ENCODE data around the gene TMEM63A.
"Not testable (repeated sequence)": the region's sequence is repeated elsewhere in the genome, so short reads cannot be mapped to it uniquely, and the experiment has no call there.

Gene TMEM63A

DNA sequence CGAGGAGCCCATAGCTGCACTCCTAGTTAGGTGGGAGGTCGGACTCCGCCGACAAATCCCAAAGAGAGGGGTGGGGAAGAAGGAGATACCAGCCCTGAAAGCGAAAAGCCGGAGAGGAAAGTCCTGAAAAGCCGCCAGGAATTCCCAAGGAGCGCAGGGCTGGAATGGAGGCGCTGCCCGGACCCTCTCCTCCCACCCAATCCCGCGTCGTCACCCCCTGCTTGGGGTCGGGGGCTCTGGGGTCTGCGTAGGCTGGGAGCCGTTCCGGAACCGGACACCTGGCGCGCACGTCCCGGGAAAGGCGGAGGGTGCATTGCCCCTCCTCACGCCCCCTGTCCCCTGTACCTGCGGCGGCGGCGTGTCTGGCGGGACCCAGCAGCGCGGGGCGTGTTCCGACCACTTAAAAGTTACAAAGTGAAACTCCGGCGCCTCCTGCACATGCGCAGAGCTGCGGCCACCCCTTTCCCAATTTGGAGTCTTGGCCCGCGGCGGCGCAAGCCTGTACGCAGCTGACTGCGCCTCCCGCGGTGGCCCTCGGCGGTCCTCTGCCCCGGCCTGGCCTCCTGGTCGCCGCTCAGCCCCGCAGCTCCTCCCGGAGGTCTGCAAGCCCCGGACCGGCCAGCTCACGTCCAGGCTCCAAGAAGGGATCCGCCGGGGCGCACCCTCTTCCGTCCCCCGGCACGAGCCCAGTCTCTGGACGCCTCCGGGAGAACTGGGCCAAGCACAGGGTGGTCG is at the start of gene TMEM63A:
Gene TMEM63A, minus strand, starts transcription at position 422 of the 735 bp plus-strand sequence. CDS start 4,800 bp downstream, outside the sequence.
- peak; percentile 80 for DNase-seq (ENCODE audit: low spot score)

DNA sequence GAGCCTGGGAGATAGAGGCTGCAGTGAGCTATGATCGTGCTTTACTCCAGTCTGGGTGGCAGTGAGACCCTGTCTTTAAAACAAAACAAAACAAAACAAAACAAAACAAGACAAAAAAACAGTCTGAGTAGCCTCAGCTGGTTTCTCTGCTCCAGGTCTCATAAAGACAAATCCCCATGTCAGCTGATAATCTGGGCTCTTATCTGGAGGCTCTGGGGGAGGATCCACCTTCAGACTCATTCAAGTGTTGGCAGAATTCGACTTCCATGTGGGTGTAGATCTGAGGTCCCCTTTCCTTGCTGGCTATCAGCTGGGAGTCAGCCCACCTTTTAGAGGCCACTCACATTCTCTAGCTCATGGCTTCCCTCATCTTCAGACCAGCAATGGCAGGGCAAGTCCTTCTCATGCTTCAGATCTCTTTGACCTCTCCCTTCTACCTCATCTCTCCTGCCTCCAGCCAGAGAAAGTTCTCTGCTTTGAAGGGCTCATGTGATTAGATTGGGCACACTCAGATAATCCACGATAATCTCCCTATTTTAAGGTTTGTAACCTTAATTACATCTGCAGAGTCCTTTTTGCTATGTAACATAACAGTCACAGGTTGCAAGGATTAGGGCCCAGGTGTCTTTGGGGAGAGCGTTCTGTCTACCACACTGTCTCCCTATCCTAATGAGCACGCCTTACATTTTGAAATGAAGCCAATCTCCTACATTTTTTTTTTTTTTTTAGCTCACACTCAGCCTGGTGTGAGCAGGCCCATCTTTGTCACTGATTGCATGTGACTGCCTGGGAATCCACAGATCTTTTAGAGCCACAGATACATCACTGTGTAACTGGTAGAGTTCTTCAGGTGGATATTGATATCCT is 49.3 kb upstream of the TMEM63A start:
- DNase-seq (ENCODE audit: low spot score), result no peak

DNA sequence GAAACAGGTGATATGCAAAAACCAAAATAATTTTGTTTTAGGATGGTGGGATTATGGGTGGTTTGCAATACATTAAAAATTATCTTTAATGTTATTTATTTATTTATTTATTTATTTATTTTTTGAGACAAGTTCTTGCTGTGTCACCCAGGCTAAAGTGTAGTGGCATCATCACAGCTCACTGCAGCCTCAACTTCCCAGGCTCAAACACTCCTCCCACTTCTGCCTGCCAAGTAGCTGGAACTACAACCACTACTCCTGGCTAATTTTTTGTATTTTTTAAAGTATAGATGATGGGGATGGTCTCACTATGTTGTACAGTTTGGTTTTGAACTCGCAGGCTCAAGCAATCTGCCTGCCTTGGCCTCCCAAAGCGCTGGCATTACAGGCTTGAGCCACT is 48.4 kb upstream of the TMEM63A start:
- DNase-seq (ENCODE audit: low spot score), result no peak

DNA sequence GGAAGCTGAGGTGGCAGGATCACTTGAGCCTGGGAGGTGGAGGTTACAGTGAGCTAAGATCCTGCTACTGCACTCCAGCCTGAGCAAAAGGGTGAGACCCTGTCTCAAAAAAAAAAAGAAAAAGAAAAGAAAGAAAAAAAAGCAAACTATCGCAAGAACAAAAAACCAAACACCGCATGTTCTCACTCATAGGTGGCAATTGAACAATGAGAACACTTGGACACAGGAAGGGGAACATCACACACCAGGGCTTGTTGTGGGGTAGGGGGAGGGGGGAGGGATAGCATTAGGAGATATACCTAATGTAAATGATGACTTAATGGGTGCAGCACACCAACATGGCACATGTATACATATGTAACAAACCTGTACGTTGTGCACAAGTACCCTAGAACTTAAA is 47.3 kb upstream of the TMEM63A start:
- not testable (repeated sequence) for DNase-seq (ENCODE audit: low spot score)

DNA sequence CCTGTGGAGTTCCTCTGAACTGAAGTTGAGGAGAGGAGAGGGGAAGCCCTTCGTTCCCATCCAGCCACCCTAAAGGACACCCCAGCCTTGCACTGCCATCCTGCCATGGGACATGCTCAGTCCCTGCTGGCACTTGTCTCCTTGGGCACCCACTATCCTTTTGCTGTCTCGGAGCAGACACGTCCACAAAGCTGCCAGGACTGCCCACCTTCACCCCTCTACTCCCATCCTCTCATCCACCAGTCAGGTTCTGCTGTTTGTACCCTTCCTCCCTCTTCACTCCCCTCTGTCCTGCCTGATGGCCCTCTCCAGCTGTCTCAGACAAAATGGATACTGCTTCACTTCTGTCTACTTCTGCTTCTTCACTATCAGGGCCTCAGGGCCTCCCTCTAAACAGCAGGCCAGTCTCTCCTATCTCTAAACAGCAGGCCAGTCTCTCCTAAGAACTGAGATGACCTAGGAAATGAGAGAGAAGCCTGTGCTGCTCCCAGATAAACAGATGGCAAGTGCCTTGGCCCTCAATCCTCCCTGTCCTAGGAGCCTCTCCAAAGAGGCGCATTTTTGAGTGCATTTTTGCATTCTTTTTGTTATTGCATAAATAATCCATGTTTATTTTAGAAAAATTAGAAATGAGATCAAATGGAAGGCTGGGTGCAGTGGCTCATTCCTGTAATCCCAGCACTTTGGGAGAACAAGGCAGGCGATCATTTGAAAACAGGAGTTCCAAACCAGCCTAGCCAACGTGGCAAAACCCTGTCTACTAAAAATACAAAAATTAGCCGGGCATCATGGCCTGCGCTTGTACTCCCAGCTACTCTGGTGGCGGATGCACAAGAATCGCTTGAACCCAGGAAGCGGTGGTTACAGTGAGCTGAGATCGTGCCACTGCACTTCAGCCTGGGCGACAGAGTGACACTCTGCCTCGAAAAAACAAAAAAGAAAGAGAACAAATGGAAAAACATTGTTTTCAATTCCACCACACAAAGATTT is 46.3 kb upstream of the TMEM63A start:
- no peak for DNase-seq (ENCODE audit: low spot score)

DNA sequence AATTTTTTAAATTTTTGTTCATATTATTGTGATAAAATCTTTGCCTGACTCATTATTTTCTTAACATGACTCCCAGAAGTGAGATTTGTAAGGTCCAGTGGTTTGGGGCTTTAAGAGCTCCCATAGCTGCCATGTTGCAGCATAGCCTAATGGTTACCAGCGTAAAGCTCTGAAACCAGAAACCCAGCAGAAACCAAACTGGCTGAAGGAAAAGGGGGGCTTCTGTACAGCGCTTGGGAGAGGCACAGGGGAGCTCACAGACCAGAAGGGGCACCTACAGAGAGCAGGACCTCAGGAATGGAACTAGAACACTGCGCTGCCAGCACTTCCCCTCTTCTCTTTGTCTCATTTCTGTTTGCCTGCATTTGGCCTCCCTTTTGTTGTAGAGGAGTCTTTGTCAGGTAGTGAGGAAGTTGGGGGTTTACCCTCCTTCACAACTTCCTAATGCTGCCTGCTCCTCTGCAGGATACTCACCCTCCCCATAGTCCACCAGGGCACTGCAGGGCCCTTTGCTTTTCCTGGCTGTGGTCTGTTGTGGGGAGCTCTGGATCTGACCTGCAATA is 44.5 kb upstream of the TMEM63A start:
- no peak for DNase-seq (ENCODE audit: low spot score)

DNA sequence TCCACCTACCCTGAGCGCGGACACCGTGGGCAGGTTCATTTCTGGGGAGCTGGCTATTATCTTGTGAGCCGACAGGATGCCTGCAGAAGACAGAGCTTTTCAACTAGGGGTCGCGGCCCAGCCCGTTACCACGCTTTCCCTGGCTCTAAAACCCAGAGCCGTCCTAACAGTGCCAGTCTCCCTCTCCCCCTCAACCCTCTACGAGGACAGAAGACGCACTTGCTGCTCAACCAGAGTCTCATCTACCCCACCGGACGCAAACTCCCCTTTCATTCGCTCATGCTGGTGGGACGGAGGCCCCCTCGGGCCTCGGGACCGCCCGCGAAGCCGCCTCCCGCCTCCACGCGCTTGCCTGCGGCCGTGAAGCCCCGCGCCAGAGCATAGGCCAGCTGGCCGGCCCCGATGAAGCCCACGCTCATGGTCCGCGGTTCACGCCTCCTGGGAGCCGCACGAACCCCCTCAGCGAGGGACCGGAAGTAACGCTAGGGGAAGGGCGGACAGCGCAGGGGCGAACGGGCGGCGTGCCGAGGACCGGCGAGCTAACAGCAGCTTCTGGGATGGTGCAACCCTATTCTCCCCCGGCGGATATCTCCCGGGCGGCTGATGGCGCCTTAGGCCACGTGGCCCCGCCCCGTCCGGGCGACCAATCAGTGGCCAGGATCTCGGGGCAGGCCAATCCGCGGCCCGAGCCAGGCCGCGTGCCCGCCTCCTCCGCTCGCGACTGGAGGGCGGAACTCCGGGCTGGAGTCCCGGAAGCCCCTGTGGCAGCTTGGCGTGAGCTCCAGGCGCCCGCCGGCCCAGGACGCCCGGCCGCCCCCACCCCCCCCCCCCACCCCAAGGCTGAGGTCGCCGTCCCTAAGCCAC is 41.7 kb upstream of the TMEM63A start, which contains the start of gene PYCR2:
Gene PYCR2, minus strand, starts transcription at position 559 of the 864 bp plus-strand sequence. Its CDS starts 140 bp downstream, at position 419.
- DNase-seq (ENCODE audit: low spot score), result peak; percentile 97

DNA sequence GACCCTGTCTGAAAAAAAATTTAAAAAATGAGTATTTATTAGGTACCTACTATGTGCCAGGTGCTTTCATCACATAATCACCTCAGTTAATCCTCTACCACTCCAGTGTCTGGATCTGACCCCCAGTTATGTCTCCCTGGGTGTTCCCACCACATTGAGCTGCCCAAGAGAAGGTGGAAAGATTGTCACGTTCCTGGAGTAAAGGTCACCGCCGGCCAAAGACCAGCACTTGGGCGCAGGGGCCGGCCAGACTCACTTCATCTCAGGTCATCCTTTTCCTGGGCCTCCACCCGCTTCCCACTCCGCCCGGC is 41.2 kb upstream of the TMEM63A start:
- DNase-seq (ENCODE audit: low spot score), result no peak

DNA sequence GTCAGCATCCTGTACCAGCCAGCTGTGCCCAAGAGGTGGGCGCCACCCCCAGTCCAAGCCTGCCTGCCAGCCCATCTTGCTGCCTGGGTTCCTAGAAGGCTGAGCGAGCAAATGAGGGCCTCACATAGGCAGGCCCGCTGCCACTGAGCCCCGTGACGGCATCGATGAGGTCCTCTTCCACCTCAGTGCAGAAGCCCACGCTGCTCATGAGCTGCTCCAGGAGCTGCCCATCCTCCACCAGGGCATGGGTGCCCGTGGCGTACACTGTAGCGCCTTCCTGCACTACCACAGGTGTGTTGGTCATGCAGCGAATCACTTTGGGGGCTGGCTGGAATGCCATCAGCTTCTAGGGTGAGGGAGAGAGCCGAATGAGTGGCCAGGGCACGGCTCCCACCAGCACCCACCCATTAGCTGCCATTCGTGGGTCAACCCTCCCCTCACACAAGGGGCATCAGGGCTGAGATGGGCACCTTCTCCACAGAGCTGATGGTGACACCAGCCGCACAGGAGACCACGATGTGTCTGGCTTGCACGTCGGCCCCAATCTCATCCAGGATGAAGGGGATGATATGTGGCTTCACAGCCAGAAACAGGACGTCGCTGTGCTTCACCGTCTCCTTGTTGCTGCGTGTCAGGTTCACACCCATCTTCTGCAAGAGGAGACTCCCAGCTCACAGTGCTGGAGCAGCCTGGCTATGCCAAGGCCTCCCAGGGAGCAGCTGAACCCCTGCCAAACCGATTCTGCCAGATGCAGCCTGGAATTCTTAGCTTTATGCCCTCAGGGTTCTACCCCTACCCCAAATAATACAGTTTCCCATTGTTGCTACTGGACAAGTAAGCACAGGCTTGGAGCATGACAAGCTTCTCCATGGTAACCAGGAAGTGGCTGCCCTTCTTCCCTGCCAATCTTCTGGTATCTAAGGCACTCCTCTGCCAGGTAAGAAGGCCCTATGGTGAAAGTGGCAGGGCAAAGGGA is 39.8 kb upstream of the TMEM63A start:
- no peak for DNase-seq (ENCODE audit: low spot score)

DNA sequence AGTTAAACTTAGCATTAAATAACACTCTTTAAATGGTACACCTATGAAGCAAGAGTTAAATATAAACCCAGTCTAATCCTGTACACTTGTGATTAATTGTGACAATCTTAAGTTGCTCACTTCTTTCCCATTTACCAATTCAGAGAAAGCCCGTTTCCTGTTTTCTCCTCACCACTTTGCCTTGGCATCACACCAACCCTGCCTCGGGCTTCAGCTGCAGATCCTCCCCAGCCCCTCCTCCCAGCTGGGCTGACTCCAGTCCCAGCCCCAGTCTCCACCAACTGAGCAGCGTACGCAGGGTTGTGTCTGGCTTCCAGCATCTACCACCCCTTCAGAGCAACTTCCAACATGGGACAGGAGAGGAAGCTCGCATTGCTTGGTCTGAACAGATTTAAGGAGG is 37.7 kb upstream of the TMEM63A start:
- DNase-seq (ENCODE audit: low spot score), result peak; percentile 46

DNA sequence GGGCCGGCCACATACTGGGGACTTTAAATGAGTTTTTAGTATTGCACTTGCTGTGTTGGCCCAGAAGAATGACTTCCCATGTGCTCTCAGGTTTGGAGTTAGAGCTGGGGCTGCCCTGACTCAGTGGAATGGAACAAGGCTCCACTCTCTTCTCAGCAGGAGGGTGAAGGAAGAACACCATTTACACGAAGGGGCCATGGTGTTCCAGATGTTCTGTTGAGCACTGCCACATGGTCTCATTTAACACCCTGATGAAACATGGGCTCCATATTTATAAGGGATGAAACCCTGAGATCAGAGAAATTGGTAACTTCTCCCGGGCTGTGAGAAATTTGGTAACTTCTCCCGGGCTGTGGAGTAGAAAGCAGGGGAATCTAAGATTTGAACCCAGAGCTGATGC is 36.1 kb upstream of the TMEM63A start:
- no peak for DNase-seq (ENCODE audit: low spot score)

DNA sequence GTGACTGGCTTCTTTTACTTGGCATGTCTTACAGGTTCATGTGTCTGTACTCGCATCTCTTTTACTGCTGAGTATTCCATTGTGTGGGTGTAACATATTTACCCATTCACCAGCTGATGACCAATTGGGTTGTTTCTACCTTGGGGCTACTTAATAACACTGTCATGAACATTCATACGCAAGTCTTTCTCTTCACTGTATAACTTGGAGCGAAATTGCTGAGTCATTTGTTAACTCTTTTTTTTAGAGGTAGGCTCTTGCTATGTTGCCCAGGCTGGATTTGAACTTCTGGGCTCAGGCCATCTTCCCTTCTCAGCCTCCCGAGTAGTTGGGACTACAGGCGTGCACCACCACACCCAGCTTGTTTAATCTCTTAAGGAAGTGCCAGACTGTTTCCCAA is 35.4 kb upstream of the TMEM63A start:
- peak; percentile 15 for DNase-seq (ENCODE audit: low spot score)

DNA sequence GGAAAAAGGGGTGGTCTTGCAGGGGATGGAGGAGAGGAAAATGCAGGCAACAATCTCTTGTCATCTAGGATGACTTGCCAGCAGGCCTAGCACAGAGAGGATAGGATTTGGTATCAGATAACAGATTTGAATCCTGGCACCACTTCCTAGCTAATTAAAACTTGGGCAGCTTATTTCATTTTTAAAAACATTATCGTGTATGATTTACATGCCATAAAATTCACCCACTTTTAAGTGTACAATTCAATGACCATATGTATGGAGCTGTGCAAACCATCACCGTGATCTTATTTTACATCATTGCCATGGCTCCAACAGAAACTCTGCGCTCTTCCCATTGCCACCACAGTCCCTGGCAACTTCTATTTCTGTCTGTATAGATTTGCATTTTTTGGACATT is 34.9 kb upstream of the TMEM63A start:
- DNase-seq (ENCODE audit: low spot score), result no peak

DNA sequence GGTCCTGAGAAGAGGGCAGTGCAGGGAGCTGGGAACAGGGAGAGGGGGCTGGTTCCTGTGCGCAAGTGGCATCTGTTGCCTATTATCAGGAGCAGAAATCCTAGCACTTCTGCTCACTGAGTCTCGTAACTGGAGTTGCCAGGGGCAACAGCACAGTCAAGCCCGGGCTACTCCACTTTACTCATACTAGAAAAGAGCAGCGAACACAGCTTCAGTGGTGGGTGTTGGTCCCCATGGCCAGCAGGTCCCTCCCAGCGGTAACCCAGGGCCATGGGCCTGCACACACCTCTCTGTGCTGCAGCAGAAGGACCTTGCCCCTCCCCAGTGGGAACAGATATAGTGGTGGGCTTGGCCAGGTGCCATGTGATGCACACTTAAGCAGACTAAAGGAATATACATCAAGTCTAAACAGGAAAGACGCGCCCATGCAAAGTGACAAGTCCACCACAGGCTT is 33.4 kb upstream of the TMEM63A start:
- no peak for DNase-seq (ENCODE audit: low spot score)

DNA sequence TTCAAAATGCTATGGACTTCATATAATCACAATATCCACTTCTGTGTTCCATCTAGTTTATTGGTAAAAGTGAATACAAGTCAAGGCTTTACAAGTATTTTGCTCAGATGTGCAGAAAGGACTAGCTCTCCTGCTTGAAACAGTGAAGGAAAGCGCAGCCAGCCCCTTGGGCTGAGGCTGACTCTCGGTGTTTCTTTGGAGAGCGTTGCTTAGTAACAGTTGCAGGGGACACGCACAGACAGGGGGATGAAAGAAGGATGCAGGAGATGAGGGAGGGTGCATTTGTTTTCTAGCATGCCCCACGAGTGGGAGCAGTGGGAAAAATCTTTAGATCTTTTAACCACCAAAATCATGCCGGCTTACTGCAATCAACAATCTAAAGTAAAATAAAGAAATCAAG is 32.8 kb upstream of the TMEM63A start:
- DNase-seq (ENCODE audit: low spot score), result no peak

DNA sequence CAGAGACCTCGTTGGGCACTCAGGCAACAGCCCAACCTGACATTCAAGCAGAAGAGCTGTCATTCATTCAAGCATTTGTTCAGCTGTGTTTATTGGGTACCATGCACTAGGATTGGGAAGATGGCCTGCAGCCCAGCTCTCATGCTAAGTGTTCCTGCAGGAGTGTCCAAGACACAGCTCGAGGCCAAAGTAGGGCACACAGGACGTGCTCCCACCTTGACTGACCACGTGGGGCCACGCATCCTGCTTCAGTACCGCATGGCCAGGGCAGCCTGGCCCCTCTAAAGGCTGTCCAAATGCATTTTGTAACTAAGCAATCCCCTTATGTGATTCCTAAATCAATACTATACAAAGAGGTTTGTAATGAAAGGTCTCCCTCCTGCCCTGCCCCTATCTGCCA is 32.2 kb upstream of the TMEM63A start:
- no peak for DNase-seq (ENCODE audit: low spot score)

DNA sequence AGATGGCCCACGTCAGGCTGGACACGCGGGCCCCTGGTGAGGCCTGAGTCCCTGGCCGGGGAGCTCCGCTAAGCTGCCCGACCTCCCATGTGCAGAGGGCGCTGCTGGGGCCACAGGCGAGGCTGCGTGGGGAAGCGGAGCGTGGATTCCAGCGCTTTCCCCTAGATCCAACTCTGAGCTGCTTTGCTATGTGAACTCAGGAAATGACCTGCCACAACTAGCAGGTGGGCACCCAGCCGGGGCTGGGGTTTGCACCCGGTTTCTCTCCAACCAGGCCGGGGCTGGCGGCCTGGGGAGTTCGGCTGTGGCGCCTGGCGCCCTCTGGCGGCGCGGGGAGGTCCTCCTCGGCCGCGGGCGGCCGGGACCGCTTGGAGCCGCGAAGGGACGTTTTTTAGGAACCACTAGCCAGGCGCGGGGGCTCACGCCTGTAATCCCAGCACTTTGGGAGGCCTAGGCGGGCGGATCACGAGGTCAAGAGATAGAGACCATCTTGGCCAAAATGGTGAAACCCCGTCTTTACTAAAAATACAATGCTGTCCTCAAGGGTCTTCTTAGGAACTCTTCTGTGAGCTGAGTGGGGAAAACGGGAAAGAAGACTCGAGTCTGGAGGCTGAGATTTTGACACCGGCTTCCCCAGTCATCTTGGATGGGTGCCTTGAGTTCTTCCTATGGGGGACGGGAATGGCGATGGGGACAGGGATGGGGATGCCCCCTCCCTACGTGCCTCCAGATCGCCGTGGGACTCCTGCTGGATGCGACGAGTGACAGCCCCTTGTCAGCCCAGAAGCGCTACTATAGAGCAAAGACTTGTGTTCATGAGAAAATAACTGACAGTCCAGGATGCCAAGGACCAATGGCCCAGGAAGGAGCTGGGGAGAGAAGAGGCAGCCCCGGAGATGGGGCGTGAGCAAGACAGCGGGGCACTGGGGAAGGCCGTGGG is 29.3 kb upstream of the TMEM63A start:
- DNase-seq (ENCODE audit: low spot score), result peak; percentile 65

DNA sequence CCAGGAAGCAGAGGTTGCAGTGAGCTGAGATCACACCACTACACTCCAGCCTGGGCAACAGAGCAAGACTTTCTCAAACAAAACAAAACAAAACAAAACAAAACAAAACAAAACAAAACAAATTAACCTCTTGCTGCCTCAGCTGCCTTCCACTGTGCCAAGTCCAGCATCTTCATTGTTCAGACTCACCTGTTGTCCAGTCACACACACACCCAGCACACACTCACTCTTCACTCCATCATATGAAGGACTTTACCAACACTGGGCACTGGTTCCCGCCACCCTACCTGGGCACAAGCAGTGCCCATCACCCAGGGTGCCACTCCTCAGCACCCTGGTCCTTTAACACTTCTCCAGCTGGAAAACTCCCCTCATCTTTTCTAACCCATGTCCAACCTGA is 27.3 kb upstream of the TMEM63A start:
- DNase-seq (ENCODE audit: low spot score), result no peak
